ENCODE data around the gene CTSK.

- TF ChIP-seq CTCF (IDR thresholded peaks at IDR 0.05): no peak
- no peak for TF ChIP-seq POLR2A (IDR thresholded peaks at IDR 0.05)
- no peak for TF ChIP-seq POLR2AphosphoS5 (IDR thresholded peaks at IDR 0.05)
- no peak for TF ChIP-seq EP300 (IDR thresholded peaks at IDR 0.05)
Measured at GRCh38 chr1:150749720-150750311, 58.2 kb downstream of the CTSK start.
